AG09319 (cell line): ENCODE data around the gene FAM50B.

Source experiments
- DNase-seq: peaks from one replicate; pipeline ENCODE4 v3.0.0-alpha.2; 2010; ENCODE audit warnings: low read depth; ENCODE audit errors: extremely low read depth
- TF ChIP-seq, protein P1 (sequence below): IDR thresholded peaks from 2 replicates; pipeline ENCODE4 v1.5.1; 2011; ENCODE audit warnings: low read depth, mild to moderate bottlenecking, inconsistent platforms, low read length, moderate library complexity

The FAM50B gene

DNA sequence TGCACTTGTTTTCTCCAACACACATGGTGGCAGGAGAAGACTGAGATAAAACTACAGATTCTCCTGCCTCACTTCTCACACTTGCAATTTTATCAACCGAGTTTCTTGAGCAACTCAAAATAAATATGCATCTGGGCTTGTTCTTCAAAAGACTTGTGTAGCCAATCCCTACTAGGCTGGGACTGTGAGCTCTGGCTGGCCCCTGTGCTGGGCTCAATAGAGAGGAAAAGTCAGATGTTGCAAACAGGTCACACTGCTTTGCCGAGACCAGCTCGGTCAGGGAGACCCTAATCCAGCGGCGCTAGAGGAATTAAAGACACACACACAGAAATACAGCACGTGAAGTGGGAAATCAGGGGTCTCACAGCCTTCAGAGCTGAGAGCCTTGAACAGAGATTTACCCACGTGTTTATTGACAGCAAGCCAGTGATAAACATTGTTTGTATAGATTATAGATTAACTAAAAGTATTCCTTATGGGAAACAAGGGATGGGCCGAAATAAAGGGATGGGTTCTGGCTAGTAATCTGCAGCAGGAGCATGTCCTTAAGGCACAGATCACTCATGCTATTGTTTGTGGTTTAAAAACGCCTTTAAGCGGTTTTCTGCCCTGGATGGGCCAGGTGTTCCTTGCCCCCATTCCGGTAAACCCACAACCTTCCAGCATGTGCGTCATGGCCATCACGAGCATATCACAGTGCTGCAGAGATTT is 32.7 kb downstream of the FAM50B start:
- TF ChIP-seq, protein P1, sequence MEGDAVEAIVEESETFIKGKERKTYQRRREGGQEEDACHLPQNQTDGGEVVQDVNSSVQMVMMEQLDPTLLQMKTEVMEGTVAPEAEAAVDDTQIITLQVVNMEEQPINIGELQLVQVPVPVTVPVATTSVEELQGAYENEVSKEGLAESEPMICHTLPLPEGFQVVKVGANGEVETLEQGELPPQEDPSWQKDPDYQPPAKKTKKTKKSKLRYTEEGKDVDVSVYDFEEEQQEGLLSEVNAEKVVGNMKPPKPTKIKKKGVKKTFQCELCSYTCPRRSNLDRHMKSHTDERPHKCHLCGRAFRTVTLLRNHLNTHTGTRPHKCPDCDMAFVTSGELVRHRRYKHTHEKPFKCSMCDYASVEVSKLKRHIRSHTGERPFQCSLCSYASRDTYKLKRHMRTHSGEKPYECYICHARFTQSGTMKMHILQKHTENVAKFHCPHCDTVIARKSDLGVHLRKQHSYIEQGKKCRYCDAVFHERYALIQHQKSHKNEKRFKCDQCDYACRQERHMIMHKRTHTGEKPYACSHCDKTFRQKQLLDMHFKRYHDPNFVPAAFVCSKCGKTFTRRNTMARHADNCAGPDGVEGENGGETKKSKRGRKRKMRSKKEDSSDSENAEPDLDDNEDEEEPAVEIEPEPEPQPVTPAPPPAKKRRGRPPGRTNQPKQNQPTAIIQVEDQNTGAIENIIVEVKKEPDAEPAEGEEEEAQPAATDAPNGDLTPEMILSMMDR = no peak
- DNase-seq = no peak

DNA sequence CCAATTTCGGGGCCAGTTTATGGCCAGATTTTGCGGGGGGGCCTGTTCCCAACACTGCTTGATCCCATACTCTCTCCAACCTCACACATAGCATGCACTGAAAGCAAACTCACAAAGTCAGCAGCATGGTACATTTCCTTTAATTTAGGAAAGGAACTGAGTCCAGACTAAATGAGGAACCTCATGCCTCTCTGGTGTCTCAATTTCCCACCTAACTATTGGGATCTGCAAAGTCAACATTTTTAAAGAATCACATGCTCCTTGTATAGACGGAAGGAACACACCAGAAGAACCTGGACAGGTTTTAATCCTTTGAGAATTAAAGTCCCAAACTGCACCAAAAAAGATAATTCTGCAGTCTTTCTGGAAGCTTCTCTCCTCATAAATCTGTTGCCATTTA is 33.3 kb downstream of the FAM50B start:
- TF ChIP-seq, protein P1 = no peak
- no peak for DNase-seq

DNA sequence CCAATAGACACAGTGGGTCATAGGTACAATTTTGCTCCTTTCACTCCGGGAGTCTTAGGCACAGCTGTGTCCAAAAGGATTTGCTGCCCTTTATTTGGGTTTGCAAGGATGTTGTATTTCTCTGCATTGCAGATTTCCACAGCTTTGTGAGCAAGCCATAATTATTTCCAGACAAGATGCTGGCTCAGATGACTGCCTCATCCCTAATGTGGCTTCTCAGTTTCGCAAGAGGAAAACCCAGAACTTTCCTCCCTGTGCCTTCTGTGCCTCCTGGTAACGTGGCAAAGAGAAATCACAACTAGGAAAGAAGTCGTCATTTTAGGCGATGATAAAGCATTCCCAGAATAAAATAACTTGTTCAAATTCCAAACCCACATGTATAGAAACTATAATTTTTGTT is 33.7 kb downstream of the FAM50B start:
- peak; percentile 85 for DNase-seq
- TF ChIP-seq, protein P1 = no peak

DNA sequence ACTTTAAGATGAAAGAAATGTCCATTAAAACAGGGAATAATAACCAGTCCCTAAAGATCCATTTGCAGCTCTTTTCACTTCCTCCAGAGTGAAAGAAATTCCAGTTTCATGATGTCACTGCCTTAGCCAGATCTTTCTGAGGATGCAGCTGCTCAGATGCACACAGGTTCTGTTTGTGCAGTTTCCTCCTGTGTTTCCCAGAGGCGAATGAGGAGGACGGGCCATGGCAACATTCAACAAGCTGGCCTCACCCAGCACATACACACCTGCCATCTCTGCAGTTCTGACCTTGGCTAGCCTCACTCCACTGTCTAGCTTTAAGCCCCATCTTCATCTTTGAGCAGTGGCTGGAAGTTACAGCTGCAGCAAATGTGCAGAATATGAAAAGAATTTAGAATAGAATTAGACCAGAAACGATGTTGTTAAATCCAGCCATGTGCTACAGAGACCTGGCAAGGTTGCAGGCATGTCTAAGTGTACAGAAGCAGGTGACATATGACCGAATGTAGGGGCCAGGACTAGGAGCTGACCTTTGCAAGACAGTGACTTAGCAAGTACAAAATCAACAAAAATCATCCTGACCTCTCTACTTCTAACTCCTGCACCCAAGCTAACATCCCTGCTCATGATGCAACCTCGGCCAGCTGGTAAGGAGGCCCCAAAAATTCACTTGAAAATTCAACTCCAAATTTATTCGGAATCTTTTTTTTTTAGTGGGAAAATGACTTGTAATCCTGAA is 35.0 kb downstream of the FAM50B start:
- TF ChIP-seq, protein P1 = no peak
- DNase-seq = no peak

DNA sequence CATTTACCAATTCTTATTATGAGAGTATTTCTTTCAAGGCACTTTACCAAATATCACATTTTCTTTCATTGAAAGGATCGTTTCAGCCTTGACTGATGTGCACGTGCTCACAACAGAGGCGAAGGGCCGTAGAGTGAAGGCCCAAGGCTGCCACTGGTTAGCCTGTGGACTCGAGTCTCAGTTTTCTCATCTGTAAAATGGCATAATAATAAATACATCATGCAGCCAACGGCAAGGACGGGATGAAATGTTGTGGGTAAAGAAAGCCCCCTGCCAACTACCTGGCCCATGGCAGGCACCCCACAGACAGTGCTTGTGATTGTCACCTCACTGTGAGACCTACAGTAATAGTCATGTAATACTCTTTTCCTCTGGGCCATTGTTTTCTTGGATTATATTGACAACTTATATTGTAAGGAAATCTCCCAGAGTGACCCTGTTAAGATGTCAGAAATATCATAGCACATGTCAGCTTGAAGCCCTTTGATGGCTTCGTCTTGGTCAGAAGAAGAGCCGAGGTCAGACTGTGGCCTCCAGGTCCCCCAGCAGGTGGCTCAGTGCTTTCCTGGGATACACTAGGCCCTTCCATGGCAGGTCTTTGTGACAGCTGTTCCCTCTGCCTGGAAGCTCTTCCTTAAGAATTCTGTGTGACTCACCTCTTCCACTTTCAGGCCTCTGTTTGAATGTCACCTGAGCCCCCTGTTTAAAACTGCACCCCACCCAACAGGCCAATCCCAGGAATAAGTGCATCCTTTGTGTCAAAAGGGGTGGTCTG is 36.3 kb downstream of the FAM50B start:
- TF ChIP-seq, protein P1 = peak; percentile 22
- DNase-seq = no peak

DNA sequence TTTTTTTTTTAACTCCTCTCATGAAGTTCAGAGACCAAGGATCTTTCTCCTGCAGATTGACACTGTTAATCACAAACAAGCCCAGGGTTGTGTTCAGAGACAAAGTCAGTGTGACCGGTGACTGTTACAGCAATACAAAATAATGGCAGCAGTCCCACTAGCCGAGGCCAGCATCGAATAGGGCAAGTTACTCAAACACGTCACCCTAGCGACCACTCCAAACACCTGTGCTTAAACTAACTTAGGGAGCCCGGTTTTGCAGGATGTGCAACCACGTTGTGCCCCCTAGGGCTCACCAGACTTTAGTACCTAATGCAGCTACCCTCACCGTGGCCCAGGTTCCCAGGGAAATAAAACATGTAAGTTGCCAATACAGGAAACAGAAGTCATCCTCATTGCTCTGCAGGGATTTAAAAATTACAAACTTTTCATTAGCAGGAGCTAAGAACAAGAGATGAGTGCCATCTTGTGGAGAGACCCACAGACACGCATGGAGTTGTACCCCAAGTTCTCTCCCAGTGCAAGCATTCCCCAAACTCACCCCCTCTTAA is 38.1 kb downstream of the FAM50B start:
- TF ChIP-seq, protein P1 = peak; percentile 60
- DNase-seq = no peak
